Measurements from ENCODE around the gene NTSR1.

The NTSR1 gene

DNA sequence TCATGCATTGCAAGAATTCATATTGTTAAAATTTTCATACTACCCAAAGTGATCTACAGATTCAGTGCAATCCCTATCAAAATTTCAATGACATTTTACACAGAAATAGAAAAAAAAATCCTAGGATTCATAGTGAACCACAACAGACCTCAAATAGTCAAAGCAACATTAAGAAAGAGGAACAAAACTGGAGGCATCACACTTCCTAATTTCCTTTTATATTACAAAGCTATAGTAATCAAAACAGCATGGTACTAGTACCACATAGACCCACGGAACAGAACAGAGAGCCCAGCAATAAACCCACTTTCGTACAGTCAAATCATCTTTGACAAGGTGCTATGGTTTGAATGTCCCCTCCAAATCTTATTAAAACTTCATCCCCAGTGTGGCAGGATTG lies 39.7 kb downstream of the NTSR1 start:
- Mint-ChIP-seq H3K27me3 (peaks cover 5% of the 10 kb centered on the region), H3K36me3 (ENCODE audit: low read depth) (no peaks in the 10 kb centered on the region), H3K27ac (no peak overlapping the region), H3K4me3 (no peak overlapping the region), H3K4me1 (ENCODE audit: low read depth) (peaks cover 10% of the 10 kb centered on the region), H3K9me3 (no peaks in the 10 kb centered on the region)
- DNase-seq, result no peak

DNA sequence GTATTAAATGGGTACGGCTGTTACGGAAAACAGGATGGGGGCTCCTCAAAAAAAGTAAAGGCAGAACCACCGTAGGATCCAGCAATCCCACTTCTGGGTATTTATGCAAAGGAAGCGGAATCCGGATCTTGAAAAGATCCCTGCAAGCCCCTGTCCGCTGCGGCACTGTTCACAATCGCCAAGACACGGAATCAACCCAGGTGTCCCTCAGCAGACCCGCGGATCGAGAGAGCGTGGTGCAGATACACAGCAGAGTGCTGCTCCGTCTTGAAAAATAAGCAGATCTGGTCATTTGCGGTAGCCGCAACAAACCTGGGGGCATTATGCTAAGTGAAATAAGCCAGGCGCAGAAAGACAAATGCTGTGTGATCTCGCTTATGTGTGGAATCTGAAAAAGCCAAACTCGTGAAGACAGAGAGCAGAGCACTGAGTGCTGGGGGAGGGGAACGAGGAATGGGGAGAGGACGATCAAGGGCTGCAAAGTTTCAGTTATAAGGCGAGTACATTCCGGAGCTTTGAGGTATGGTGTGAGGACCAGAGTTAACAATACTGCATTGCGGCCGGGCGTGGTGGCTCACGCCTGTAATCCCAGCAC lies 41.3 kb downstream of the NTSR1 start:
- H3K4me3 Mint-ChIP-seq, result no peak overlapping the region
- H3K4me1 Mint-ChIP-seq (ENCODE audit: low read depth), result peaks cover 5% of the 10 kb centered on the region
- H3K36me3 Mint-ChIP-seq (ENCODE audit: low read depth), result no peaks in the 10 kb centered on the region
- DNase-seq, result no peak
- H3K27me3 Mint-ChIP-seq, result peaks cover 5% of the 10 kb centered on the region
- H3K9me3 Mint-ChIP-seq, result no peaks in the 10 kb centered on the region
- no peak overlapping the region for H3K27ac Mint-ChIP-seq

DNA sequence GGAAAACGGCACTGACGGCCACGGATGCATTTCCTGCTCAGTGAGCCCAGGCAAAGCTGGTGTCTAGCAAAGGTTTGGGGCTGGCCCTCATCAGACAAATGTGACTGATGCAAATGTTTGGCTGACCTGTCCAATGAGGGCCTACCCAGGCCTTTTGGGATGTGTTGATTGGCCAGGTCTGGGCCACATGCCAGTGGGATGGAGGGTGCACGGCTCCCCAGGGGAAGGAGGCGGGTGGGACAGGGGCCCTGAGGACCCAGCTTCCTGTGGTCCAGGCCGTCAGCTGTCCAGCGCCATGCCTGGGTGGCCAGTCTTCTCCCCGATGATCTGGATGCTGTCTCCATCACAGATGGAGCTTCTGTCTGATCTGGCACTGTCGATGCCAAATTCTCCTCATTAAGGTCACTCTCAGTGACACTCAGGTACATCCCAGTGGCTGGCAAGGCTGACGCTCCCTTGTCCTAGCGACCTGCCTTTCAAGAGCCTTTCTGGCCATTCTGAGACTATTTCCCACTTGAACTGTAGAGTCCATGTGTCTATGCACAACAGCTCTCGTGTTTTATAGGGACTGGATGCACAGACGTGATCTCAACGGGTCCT lies 43.0 kb downstream of the NTSR1 start:
- Mint-ChIP-seq H3K4me1 (ENCODE audit: low read depth) (no peaks in the 10 kb centered on the region), H3K27ac (no peak overlapping the region), H3K27me3 (peaks cover 11% of the 10 kb centered on the region), H3K9me3 (no peaks in the 10 kb centered on the region), H3K4me3 (no peak overlapping the region), H3K36me3 (ENCODE audit: low read depth) (no peaks in the 10 kb centered on the region)
- DNase-seq, result no peak

DNA sequence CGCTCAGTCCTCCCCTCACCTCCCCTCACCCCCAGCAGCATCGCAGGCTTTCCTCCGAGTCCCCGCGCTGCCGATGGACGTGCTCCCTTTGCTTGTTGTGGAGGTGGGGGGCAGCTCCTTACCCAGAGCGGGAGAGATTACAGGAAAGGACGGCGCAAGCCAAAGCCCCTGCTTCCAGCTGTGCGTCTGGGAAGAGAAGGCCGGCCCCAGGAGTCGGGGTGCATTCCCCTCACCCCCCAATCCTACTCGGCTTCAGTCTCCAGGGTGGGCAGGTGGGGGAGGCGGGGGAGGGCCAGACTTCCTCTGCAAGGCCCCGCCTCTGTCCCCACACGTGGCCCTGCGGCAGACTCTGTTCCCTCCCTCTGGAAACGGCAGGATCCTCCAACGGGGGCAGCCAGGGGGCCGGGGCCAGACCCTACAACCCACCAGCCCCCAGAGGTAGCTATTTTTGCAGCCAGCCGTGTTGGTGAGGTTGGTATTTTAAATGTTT lies 43.6 kb downstream of the NTSR1 start:
- H3K4me3 Mint-ChIP-seq, result no peak overlapping the region
- H3K27ac Mint-ChIP-seq, result no peak overlapping the region

DNA sequence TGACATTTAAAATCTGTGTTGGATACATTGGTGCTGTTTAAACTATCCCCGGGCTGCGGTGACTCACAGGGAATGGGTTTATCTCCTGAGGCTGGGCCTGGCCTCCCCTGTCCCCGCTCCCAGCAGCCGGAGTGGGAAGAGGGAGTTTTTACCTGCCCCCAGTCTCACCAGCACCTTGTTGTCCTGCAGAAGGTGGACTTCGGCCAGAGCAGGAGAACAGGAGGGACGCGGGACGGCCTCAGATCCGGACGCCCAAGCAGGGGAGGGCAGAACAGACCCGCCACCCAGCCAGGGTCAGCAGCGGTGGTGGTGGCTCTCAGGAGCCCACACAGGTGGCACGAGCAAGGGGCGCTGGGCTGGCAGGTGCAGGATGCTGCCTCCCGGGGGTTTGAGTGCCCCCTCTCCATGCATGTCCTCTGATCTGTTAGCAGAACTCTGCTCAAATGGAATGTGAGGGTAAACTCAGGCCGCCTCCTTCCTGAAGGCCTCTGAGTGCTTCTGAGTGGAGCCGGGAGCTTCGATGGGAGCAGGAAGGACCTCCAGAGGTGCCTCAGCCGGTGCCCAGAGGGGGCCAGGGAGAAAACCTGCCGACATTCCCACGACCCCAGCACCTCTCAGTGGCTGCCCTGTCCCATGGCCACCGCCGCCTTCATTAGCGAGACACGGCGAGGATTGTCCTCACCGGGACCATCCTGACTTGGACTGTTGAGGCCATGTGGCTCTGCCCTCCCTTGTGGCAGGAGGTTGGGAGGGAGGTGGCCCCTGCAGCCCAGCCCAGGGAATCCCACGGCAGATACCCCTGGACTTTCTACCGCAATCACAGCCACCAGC lies 44.2 kb downstream of the NTSR1 start:
- no peaks in the 10 kb centered on the region for H3K36me3 Mint-ChIP-seq (ENCODE audit: low read depth)
- no peaks in the 10 kb centered on the region for H3K4me1 Mint-ChIP-seq (ENCODE audit: low read depth)
- H3K27me3 Mint-ChIP-seq, result peaks cover 17% of the 10 kb centered on the region
- no peak for DNase-seq
- no peaks in the 10 kb centered on the region for H3K9me3 Mint-ChIP-seq
- H3K27ac Mint-ChIP-seq, result no peak overlapping the region
- H3K4me3 Mint-ChIP-seq, result no peak overlapping the region

More for the DNA sequence above, 43.6 kb downstream of the NTSR1 start:
- no peaks in the 10 kb centered on the region for H3K4me1 Mint-ChIP-seq (ENCODE audit: low read depth)
- no peaks in the 10 kb centered on the region for H3K9me3 Mint-ChIP-seq
- no peaks in the 10 kb centered on the region for H3K36me3 Mint-ChIP-seq (ENCODE audit: low read depth)
- H3K27me3 Mint-ChIP-seq, result peaks cover 17% of the 10 kb centered on the region
- no peak for DNase-seq

DNA sequence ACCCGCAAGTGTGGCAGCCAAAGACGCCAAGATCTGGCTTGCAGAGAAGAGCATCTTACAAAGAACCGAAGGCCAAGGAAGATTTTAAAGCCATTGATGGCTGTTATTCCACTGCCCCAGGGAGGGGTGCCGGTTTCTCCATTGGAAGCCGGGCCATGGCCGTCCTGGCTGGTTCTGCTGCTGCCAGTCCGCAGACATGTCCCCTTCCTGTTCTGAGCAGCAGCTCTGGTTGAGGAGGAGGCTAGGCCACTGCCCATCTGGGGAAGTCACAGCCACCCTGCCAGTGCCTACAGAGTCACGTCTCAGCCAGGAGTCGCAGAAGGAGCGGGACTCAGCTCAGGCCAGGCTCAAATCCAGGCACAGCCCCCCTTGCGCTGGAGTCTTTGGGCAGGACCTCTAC lies 45.0 kb downstream of the NTSR1 start:
- no peak for DNase-seq
- H3K27me3 Mint-ChIP-seq, result peaks cover 17% of the 10 kb centered on the region
- H3K9me3 Mint-ChIP-seq, result no peaks in the 10 kb centered on the region
- H3K4me1 Mint-ChIP-seq (ENCODE audit: low read depth), result no peaks in the 10 kb centered on the region
- no peak overlapping the region for H3K27ac Mint-ChIP-seq
- H3K36me3 Mint-ChIP-seq (ENCODE audit: low read depth), result no peaks in the 10 kb centered on the region
- H3K4me3 Mint-ChIP-seq, result no peak overlapping the region

DNA sequence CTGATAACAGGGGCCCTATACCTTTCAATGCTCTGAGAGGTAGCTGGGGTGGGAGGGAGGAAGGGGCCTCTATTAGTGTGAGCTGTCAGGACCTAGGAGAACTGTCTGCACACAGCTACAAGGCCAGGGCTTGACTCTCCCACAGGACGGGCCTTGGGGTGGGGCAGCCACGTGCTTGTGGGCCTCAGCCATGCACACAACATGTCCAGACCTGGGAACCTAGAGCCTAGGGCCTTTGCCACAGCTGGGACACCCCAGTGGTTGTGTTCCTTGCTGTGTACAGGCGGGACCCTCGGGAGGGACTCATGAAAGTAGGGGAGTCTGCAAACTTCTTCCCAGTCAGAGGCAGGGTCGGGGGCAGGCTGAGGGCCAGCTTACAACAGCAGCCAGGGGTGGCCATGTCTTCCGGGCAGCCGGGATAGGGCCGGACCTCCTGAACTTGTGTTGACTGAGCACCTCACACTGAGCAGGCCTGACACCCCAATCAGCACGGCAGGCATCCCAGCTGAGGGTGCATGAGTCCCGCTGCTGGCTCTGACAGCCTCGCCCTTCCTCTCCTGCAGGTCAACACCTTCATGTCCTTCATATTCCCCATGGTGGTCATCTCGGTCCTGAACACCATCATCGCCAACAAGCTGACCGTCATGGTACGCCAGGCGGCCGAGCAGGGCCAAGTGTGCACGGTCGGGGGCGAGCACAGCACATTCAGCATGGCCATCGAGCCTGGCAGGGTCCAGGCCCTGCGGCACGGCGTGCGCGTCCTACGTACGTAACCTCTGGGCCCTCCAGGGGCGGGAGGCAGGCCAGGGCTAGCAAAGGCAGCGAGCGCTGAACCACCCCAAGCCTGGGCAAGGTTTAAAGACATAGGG lies 45.7 kb downstream of the NTSR1 start:
- H3K36me3 Mint-ChIP-seq (ENCODE audit: low read depth), result no peaks in the 10 kb centered on the region
- no peak overlapping the region for H3K4me3 Mint-ChIP-seq
- H3K4me1 Mint-ChIP-seq (ENCODE audit: low read depth), result no peaks in the 10 kb centered on the region
- no peak for DNase-seq
- H3K9me3 Mint-ChIP-seq, result no peaks in the 10 kb centered on the region
- H3K27ac Mint-ChIP-seq, result no peak overlapping the region
- peaks cover 17% of the 10 kb centered on the region for H3K27me3 Mint-ChIP-seq

DNA sequence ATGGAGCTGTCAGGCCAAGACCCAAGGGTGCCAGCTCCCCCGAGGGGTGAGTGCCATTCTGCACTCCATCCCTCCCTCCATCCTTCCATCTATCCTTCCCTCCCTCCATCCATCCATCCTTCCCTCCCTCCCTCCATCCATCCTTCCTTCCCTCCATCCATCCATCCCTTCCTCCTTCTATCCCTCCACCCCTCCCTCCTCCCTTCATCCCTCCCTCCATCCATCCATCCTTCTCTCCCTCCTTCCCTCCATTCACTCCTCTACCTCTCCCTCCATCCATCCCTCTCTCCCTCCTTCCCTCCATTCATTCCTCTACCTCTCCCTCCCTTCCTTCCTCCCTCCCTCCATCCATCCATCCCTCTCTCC lies 46.3 kb downstream of the NTSR1 start:
- H3K4me3 Mint-ChIP-seq, result no peak overlapping the region
- no peaks in the 10 kb centered on the region for H3K4me1 Mint-ChIP-seq (ENCODE audit: low read depth)
- no peaks in the 10 kb centered on the region for H3K9me3 Mint-ChIP-seq
- H3K27me3 Mint-ChIP-seq, result peaks cover 17% of the 10 kb centered on the region
- DNase-seq, result no peak
- H3K27ac Mint-ChIP-seq, result no peak overlapping the region
- no peaks in the 10 kb centered on the region for H3K36me3 Mint-ChIP-seq (ENCODE audit: low read depth)

DNA sequence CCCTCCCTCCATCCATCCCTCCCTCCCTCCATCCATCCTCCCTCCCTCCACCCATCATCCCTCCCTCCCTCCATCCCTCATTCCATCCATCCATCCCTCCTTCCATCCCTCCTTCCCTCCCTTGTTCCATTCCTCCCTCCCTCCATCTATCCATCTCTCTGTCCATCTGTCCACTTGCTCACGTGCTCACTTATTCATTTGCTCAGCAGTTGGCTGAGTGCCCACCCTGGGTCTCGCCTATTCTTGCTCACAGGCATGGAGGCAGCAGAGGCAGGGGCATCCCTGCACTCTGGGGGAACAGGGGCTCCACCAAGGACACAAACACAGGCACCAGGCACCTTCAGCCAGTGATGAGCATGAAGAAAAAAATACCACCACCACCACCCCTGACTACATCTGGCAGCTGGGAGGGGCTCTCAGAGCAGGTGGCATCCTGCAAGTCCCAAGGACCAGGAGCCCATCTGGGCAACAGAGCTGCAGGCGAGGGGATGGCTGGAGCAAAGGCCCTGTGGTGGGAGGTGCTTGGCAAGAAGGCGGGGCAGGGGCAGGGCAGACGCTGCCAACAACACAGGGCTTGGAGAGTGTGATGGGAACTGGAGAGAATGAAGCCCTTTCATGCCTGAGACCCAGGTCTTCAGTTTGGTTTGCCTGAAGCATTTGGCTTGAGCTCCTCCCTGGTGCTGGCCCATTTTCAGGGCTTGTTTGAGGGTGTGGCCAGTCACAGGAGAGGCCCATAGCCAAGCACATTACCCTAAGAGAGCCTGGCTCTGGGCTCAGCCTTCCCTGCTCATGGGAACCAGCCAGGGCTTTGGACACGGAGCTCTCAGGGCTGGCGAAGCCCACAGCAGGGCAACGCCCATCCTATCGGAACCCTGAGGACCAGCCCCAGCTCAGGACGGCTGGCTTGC lies 47.4 kb downstream of the NTSR1 start:
- Mint-ChIP-seq H3K4me1 (ENCODE audit: low read depth) (no peaks in the 10 kb centered on the region), H3K36me3 (ENCODE audit: low read depth) (no peaks in the 10 kb centered on the region), H3K27me3 (peaks cover 14% of the 10 kb centered on the region), H3K9me3 (no peaks in the 10 kb centered on the region), H3K27ac (no peak overlapping the region), H3K4me3 (no peak overlapping the region)
- DNase-seq, result no peak

DNA sequence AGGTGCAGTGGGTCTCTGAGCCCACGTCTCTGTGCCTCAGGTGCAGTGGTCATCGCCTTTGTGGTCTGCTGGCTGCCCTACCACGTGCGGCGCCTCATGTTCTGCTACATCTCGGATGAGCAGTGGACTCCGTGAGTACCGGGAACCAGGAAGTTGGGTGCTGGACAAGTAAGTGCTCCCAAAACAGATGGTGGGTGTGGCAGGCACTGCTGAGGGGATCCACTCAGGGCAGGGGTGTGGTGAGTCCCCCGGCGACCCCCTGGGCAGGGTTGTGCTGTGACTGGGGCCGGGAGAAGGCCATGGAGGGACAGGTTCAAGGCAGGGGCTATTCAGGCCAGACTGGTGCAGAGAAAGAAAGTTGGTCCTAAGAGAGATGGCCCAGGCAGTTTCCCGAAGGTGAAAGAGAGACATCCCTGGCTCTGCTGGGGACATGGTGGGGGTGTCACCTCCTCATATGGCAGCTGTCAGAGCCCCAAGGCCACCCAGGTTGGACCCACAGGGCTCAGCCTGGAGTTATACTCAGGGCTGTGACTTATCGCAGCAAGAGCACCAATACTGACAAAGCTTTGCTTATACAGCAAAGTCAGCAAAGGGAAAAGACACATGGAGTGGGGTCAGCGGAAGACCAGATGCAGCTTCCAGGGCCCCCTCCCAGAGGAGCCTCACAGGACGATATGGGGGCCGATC lies 49.7 kb downstream of the NTSR1 start:
- no peaks in the 10 kb centered on the region for H3K36me3 Mint-ChIP-seq (ENCODE audit: low read depth)

DNA sequence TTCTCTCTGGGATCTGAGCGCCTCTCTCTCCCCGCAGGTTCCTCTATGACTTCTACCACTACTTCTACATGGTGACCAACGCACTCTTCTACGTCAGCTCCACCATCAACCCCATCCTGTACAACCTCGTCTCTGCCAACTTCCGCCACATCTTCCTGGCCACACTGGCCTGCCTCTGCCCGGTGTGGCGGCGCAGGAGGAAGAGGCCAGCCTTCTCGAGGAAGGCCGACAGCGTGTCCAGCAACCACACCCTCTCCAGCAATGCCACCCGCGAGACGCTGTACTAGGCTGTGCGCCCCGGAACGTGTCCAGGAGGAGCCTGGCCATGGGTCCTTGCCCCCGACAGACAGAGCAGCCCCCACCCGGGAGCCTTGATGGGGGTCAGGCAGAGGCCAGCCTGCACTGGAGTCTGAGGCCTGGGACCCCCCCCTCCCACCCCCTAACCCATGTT lies 51.4 kb downstream of the NTSR1 start:
- H3K27ac Mint-ChIP-seq, result no peak overlapping the region
- no peaks in the 10 kb centered on the region for H3K9me3 Mint-ChIP-seq
- DNase-seq, result no peak
- H3K4me3 Mint-ChIP-seq, result no peak overlapping the region
- H3K36me3 Mint-ChIP-seq (ENCODE audit: low read depth), result no peaks in the 10 kb centered on the region
- H3K4me1 Mint-ChIP-seq (ENCODE audit: low read depth), result no peaks in the 10 kb centered on the region
- peaks cover 12% of the 10 kb centered on the region for H3K27me3 Mint-ChIP-seq

More for the DNA sequence above, 49.7 kb downstream of the NTSR1 start:
- no peak overlapping the region for H3K27ac Mint-ChIP-seq
- H3K27me3 Mint-ChIP-seq, result peaks cover 12% of the 10 kb centered on the region
- H3K4me1 Mint-ChIP-seq (ENCODE audit: low read depth), result no peaks in the 10 kb centered on the region
- no peaks in the 10 kb centered on the region for H3K9me3 Mint-ChIP-seq
- no peak overlapping the region for H3K4me3 Mint-ChIP-seq
- DNase-seq, result no peak

DNA sequence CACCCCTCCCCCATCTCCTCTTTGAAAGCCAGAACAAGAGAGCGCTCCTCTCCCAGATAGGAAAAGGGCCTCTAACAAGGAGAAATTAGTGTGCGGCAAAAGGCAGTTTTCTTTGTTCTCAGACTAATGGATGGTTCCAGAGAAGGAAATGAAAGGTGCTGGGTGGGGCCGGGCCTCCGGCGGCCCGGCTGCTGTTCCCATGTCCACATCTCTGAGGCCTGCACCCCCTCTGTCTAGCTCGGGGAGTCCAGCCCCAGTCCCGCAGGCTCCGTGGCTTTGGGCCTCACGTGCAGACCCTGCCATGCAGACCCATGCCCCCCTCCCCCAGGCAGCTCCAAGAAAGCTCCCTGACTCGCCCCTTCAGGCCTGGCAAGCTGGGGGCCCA lies 51.8 kb downstream of the NTSR1 start:
- DNase-seq, result no peak
- no peak overlapping the region for H3K4me3 Mint-ChIP-seq
- peaks cover 12% of the 10 kb centered on the region for H3K27me3 Mint-ChIP-seq
- H3K36me3 Mint-ChIP-seq (ENCODE audit: low read depth), result no peaks in the 10 kb centered on the region
- H3K9me3 Mint-ChIP-seq, result no peaks in the 10 kb centered on the region
- no peak overlapping the region for H3K27ac Mint-ChIP-seq
- no peaks in the 10 kb centered on the region for H3K4me1 Mint-ChIP-seq (ENCODE audit: low read depth)
